ENCODE results near the gene C6orf47. TPM values are rescaled to one million over a fixed set of nuclear protein-coding genes. Genes with fewer than 3 reads are reported as not detected.

C6orf47 gene
- total and polyA plus RNA-seq, 10 of the 15 experiments (the other 5 are each of a cell fraction or from before 2014, with no cell fraction given): 0.16 to 20.4 (median 17.3) TPM; not detected in 1

DNA sequence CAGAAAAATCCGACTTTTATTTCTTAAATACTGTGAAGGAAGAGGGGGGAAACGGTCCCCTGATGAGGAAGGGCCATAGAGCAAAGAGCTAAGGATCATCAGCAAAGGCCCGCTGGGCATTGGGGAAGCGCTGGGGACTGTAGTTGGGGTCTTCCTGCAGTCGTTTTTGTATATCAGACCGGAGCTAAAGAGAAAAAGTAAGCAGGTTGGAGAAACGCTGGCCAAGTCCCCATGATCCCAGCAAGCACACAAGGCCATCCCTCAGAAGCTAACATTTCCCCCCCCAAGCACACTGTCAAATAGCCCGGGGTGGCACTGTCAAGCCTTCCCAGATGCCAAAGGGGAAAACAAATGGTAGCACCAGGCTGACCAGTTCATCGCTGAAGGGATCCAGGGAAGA lies 21.5 kb downstream of the C6orf47 start:
- ChIA-PET RAD21 (ENCODE audit: unreplicated experiment) (no interaction called here), POLR2A (interaction anchor here (0.5 to 1.2 kb wide), 4 partner anchors 10 to 1195 kb away, joined by 3 to 5 read pairs (median 4); no protein-coding TSS in a partner anchor), CTCF (interaction anchor here (1.1 kb wide), 1 partner anchor 191 kb away, joined by 5 read pairs; no protein-coding TSS in a partner anchor), SMC1A (ENCODE audit: uncharacterized antibody, unreplicated experiment) (interaction anchor here (1.0 to 1.8 kb wide), 3 partner anchors 55 to 192 kb away, joined by 3 to 4 read pairs (median 3); no protein-coding TSS in a partner anchor)
- DNase-seq (ENCODE audit: low read depth, low spot score) (no peak), ATAC-seq (no peak; the same call in 2 of the 3 replicates), FAIRE-seq (no peak)
- in situ Hi-C loops (cut with MboI): no loop called here
- H3K9ac ChIP-seq (ENCODE audit: control insufficient read depth, insufficient read depth, low read length): no peak overlapping the region
- H3K9me3 ChIP-seq (replicated peaks; ENCODE audit: control insufficient read depth, insufficient read depth, low read length): no peaks in the 10 kb centered on the region
- H3K4me2 ChIP-seq (ENCODE audit: control insufficient read depth, insufficient read depth): no peak overlapping the region
- H4K20me1 ChIP-seq (ENCODE audit: control insufficient read depth, insufficient read depth): no peaks in the 10 kb centered on the region
- no peaks in the 10 kb centered on the region for H3K27me3 ChIP-seq (replicated peaks in 1 of 2; ENCODE audit: control insufficient read depth in 2 of 2, insufficient read depth in 2 of 2, low read length in 1 of 2)
- H3K27ac ChIP-seq (ENCODE audit: control insufficient read depth, insufficient read depth): no peak overlapping the region
- intact Hi-C loops (cut with micrococcal nuclease; ENCODE audit: unreplicated experiment): no loop called here
- H3K79me2 ChIP-seq (ENCODE audit: control insufficient read depth, insufficient read depth, low read length): no peaks in the 10 kb centered on the region
- H2AFZ ChIP-seq (ENCODE audit: control insufficient read depth, low read depth, low read length): no peak overlapping the region
- TF ChIP-seq ZBED1 (IDR thresholded peaks at IDR 0.05; ENCODE audit: borderline replicate concordance) (0 out of 2 replicates have a peak, but pooled peaks have one; percentile 18), SMAD5 (IDR thresholded peaks at IDR 0.05; ENCODE audit: low read depth) (0 out of 2 replicates have a peak, but pooled peaks have one; percentile 30), PML (IDR thresholded peaks at IDR 0.05; ENCODE audit: low read length) (peak; percentile 68; the same call in 1 of the 2 replicates)
- TF ChIP-seq, protein P1, sequence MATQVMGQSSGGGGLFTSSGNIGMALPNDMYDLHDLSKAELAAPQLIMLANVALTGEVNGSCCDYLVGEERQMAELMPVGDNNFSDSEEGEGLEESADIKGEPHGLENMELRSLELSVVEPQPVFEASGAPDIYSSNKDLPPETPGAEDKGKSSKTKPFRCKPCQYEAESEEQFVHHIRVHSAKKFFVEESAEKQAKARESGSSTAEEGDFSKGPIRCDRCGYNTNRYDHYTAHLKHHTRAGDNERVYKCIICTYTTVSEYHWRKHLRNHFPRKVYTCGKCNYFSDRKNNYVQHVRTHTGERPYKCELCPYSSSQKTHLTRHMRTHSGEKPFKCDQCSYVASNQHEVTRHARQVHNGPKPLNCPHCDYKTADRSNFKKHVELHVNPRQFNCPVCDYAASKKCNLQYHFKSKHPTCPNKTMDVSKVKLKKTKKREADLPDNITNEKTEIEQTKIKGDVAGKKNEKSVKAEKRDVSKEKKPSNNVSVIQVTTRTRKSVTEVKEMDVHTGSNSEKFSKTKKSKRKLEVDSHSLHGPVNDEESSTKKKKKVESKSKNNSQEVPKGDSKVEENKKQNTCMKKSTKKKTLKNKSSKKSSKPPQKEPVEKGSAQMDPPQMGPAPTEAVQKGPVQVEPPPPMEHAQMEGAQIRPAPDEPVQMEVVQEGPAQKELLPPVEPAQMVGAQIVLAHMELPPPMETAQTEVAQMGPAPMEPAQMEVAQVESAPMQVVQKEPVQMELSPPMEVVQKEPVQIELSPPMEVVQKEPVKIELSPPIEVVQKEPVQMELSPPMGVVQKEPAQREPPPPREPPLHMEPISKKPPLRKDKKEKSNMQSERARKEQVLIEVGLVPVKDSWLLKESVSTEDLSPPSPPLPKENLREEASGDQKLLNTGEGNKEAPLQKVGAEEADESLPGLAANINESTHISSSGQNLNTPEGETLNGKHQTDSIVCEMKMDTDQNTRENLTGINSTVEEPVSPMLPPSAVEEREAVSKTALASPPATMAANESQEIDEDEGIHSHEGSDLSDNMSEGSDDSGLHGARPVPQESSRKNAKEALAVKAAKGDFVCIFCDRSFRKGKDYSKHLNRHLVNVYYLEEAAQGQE (IDR thresholded peaks at IDR 0.05; ENCODE audit: low read depth, low read length): no peak
- H3K4me1 ChIP-seq (ENCODE audit: control insufficient read depth, insufficient read depth, low read length): no peaks in the 10 kb centered on the region
- peaks cover 50 to 53% of the 10 kb centered on the region in 2 experiments for H3K36me3 ChIP-seq (ENCODE audit: control insufficient read depth in 2 of 2, insufficient read depth in 2 of 2, low read length in 1 of 2)
- H3K4me3 ChIP-seq: no peak overlapping the region
- WGBS (ENCODE audit: insufficient coverage, insufficient replicate concordance, low lambda C conversion rate, missing lambda C conversion rate): 80% methylated on average over 9 of the region's 9 CpGs
- no TSS peak for BruUV-seq (replicated peaks)
